ENCODE results near the gene CDC42EP4. TPM values are rescaled to one million over a fixed set of nuclear protein-coding genes. Genes with fewer than 3 reads are reported as not detected.

CDC42EP4 gene
- total RNA-seq, 1 experiment from 2014 or later, result 48.4 TPM

DNA sequence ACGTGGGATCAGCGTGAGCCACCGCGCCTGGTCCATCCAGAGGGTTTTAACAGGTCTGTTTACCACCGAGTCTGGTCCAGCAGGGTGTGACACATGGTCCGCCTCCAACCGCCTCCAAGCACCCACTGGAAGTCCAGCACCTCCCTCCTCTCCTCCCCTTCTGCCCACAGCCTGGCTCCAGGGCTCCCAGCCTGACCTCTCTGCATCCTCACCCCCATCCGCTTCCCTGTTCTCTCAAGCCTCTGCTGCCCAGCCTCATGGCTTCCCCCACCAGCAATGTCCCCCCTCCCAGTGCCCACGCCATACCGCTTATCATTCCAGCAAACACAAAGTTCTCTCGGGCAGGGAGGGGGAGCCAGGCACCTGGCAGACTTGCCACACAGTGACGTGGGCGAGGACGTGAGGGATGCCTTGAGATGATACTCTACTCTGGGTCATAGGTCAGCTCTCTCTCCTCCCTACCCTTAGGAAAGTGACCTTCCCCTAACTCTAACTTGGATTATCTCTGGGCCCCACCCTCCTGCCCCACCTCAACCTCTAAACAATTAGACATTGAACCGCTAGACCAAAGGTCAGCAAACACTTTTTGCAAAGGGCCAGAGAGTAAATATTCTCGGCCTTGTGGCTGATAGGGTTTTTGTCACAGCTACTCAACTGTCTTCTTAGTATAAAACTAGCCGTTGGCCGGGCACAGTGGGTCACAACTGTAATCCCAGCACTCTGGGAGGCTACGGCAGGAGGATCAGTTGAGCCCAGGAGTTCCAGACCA is 23.1 kb downstream of the CDC42EP4 start:
- Histone ChIP-seq H3K79me2 (ENCODE audit: low read depth) (peaks cover 89% of the 10 kb centered on the region), H3K4me2 (peak overlapping the region; percentile 89), H3K27ac (peak overlapping the region; percentile 99), H4K20me1 (ENCODE audit: insufficient read depth) (peaks cover 43% of the 10 kb centered on the region), H3K4me3 (no peak overlapping the region; the same call in 1 of the 2 replicates), H3K9me3 (ENCODE audit: insufficient read depth, low read depth) (no peaks in the 10 kb centered on the region), H3F3A (ENCODE audit: insufficient read depth, low read depth) (peaks cover 53% of the 10 kb centered on the region), H3K36me3 (ENCODE audit: low read depth) (peaks cover 25% of the 10 kb centered on the region; the same call in 1 of the 2 replicates), H2AFZ (no peak overlapping the region), H3K9me2 (ENCODE audit: insufficient read depth) (no peaks in the 10 kb centered on the region), H3K27me3 (ENCODE audit: insufficient read depth, low read depth) (no peaks in the 10 kb centered on the region), H3K4me1 (replicated peaks; ENCODE audit: insufficient read depth) (peaks cover 69% of the 10 kb centered on the region)
- BruUV-seq (replicated peaks), result no TSS peak
- TF ChIP-seq, protein P1, sequence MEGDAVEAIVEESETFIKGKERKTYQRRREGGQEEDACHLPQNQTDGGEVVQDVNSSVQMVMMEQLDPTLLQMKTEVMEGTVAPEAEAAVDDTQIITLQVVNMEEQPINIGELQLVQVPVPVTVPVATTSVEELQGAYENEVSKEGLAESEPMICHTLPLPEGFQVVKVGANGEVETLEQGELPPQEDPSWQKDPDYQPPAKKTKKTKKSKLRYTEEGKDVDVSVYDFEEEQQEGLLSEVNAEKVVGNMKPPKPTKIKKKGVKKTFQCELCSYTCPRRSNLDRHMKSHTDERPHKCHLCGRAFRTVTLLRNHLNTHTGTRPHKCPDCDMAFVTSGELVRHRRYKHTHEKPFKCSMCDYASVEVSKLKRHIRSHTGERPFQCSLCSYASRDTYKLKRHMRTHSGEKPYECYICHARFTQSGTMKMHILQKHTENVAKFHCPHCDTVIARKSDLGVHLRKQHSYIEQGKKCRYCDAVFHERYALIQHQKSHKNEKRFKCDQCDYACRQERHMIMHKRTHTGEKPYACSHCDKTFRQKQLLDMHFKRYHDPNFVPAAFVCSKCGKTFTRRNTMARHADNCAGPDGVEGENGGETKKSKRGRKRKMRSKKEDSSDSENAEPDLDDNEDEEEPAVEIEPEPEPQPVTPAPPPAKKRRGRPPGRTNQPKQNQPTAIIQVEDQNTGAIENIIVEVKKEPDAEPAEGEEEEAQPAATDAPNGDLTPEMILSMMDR (conservative IDR thresholded peaks at IDR 0.05), result no peak
- peak; percentile 76 for DNase-seq
- POLR2A ChIA-PET (ENCODE audit: unreplicated experiment), result interaction anchor here (0.6 kb wide), 2 partner anchors 8 to 20 kb away, joined by 3 read pairs; no protein-coding TSS in a partner anchor
- intact Hi-C loops (cut with micrococcal nuclease; ENCODE audit: unreplicated experiment), result no loop called here
- CTCF ChIA-PET, result no interaction called here

DNA sequence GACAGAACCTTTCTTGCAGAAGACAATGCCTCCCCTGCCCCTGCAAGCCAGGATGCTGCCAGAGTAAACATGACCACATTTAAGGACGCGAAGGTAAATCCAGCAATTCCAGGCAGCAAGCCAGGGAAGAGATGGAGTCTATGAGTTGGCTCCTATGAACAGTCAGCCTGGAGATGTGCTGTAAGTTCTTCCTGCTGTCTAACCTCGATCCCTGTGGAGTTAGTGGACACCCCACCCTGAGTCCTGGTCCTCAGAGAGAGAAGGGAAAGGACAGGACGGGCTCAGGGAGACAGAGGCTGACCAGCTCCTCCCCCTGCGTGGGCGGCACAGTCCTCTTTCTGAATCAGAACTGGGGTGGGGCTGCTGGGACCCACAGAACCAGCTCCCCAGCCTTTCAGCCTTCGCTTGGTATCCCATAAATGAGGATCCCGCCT is 24.9 kb downstream of the CDC42EP4 start:
- H3K4me2 ChIP-seq, result no peak overlapping the region
- CTCF ChIA-PET, result no interaction called here
- H2AFZ ChIP-seq, result no peak overlapping the region
- no peaks in the 10 kb centered on the region for H3K9me3 ChIP-seq (ENCODE audit: insufficient read depth, low read depth)
- peaks cover 53% of the 10 kb centered on the region for H3K4me1 ChIP-seq (replicated peaks; ENCODE audit: insufficient read depth)
- H3K27ac ChIP-seq, result no peak overlapping the region
- H3K4me3 ChIP-seq, result no peak overlapping the region
- no peaks in the 10 kb centered on the region for H3K27me3 ChIP-seq (ENCODE audit: insufficient read depth, low read depth)
- TF ChIP-seq, protein P1 (conservative IDR thresholded peaks at IDR 0.05), result no peak
- TF ChIP-seq EZH2 (IDR thresholded peaks at IDR 0.05; ENCODE audit: low read depth), result no peak
- no TSS peak for BruUV-seq (replicated peaks)
- DNase-seq, result no peak
- intact Hi-C loops (cut with micrococcal nuclease; ENCODE audit: unreplicated experiment), result no loop called here
- POLR2A ChIA-PET (ENCODE audit: unreplicated experiment), result no interaction called here
- peaks cover 48% of the 10 kb centered on the region for H4K20me1 ChIP-seq (ENCODE audit: insufficient read depth)
- peaks cover 38% of the 10 kb centered on the region for H3F3A ChIP-seq (ENCODE audit: insufficient read depth, low read depth)
- peaks cover 25% of the 10 kb centered on the region; the same call in 1 of the 2 replicates for H3K36me3 ChIP-seq (ENCODE audit: low read depth)
- peaks cover 87% of the 10 kb centered on the region for H3K79me2 ChIP-seq (ENCODE audit: low read depth)
- H3K9me2 ChIP-seq (ENCODE audit: insufficient read depth), result no peaks in the 10 kb centered on the region

DNA sequence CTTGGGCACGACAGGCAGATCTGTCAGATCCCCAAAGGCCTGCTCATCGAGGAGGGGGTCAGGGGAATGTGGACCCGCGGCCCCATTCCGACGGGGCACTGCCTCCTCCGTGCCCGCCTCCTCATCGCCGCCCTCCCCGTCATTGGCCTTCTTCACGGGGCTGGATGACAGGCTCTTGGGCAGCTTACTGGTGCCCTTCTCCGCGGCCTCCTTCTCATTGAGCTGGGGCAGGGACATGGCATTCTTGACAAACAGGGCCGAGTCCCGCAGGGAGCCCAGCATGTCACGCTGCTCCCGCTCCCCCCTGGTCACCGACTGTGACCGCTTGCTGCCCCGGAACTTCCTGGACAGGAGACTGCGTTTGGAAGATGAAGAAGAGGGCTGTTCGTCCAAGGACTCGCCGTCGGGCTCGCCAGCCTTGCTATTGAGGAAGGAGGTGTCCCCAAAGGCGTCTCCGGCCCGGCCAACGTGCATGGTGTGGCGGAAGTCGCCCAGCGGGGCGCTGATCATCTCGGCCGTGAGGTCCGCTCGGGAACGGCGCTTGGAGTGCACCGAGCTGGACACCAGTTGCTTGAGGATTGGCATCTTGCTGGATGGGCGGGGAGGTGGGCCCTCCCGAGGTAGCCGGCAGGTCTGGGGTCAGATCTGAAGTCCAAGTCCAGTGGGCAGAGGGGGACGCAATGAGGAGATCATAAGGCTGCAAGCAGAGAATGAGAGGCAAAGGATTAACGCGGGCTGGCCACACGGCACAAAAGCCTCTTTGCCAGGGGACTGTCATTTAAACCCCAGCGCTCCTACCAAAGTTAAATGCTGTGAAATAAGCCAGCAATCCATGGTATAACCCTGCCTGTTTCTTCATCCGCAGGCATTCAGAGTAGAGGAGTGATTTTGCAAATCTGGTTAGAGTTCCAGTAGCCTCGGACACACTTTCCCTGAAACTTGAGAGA is 25.6 kb downstream of the CDC42EP4 start:
- DNase-seq, result no peak
- H3K36me3 ChIP-seq (ENCODE audit: low read depth), result peaks cover 25% of the 10 kb centered on the region; the same call in 1 of the 2 replicates
- ChIA-PET CTCF (no interaction called here), POLR2A (ENCODE audit: unreplicated experiment) (no interaction called here)
- no peaks in the 10 kb centered on the region for H3K9me2 ChIP-seq (ENCODE audit: insufficient read depth)
- intact Hi-C loops (cut with micrococcal nuclease; ENCODE audit: unreplicated experiment), result no loop called here
- no peak overlapping the region for H3K27ac ChIP-seq
- no peaks in the 10 kb centered on the region for H3K9me3 ChIP-seq (ENCODE audit: insufficient read depth, low read depth)
- H3K4me3 ChIP-seq, result no peak overlapping the region
- H3F3A ChIP-seq (ENCODE audit: insufficient read depth, low read depth), result peaks cover 33% of the 10 kb centered on the region
- H3K4me1 ChIP-seq (replicated peaks; ENCODE audit: insufficient read depth), result peaks cover 46% of the 10 kb centered on the region
- no TSS peak for BruUV-seq (replicated peaks)
- peaks cover 82% of the 10 kb centered on the region for H3K79me2 ChIP-seq (ENCODE audit: low read depth)
- TF ChIP-seq, protein P1 (conservative IDR thresholded peaks at IDR 0.05), result no peak
- TF ChIP-seq EZH2 (IDR thresholded peaks at IDR 0.05; ENCODE audit: low read depth), result no peak
- H4K20me1 ChIP-seq (ENCODE audit: insufficient read depth), result peaks cover 48% of the 10 kb centered on the region
- H2AFZ ChIP-seq, result no peak overlapping the region
- H3K27me3 ChIP-seq (ENCODE audit: insufficient read depth, low read depth), result no peaks in the 10 kb centered on the region
- no peak overlapping the region for H3K4me2 ChIP-seq
